AG09309 (cell line): Measurements from ENCODE around the gene DEAF1.
"Not testable (repeated sequence)": the region's sequence is repeated elsewhere in the genome, so short reads cannot be mapped to it uniquely, and the experiment has no call there.

ENCODE experiments used
- DNase-seq: peaks from one replicate; pipeline ENCODE4 v3.0.0-alpha.2; 2010; ENCODE audit warnings: low read depth
- H3K4me3 ChIP-seq: 2 replicates; pipeline ENCODE4 v1.5.1; 2011; ENCODE audit warnings: mild to moderate bottlenecking, low read depth, low read length, moderate library complexity; ENCODE audit not compliant: control insufficient read depth
- CTCF ChIP-seq: IDR thresholded peaks from 2 replicates; pipeline ENCODE4 v1.5.1; 2011; ENCODE audit warnings: mild to moderate bottlenecking, low read depth, low read length, inconsistent platforms; ENCODE audit not compliant: insufficient read depth, control insufficient read depth; ENCODE audit errors: missing control alignments

The DEAF1 gene

GRCh38 chr11:655036-655726 is 39.8 kb downstream of the DEAF1 start:
- no peak for TF ChIP-seq CTCF
- DNase-seq: no peak
- H3K4me3 ChIP-seq: no peak overlapping the region

- DNase-seq, H3K4me3 ChIP-seq: not testable (repeated sequence)
These were observed 40.6 kb downstream of the DEAF1 start for GRCh38 chr11:654444-654843.

- TF ChIP-seq CTCF: no peak
- no peak for DNase-seq
- H3K4me3 ChIP-seq: no peak overlapping the region
These were observed 41.2 kb downstream of the DEAF1 start for GRCh38 chr11:653837-654236.

- not testable (repeated sequence) for DNase-seq, H3K4me3 ChIP-seq
These were observed 41.9 kb downstream of the DEAF1 start for GRCh38 chr11:653136-653535.

- DNase-seq: no peak
- no peak overlapping the region for H3K4me3 ChIP-seq
- no peak for TF ChIP-seq CTCF
These were observed 44.5 kb downstream of the DEAF1 start for GRCh38 chr11:650482-650881.

GRCh38 chr11:647672-648158 is 47.3 kb downstream of the DEAF1 start:
- not testable (repeated sequence) for DNase-seq, H3K4me3 ChIP-seq

- TF ChIP-seq CTCF: no peak
- DNase-seq: no peak
- H3K4me3 ChIP-seq: no peak overlapping the region
These were observed 48.8 kb downstream of the DEAF1 start for GRCh38 chr11:646214-646613.

- no peak overlapping the region for H3K4me3 ChIP-seq
- no peak for DNase-seq
- TF ChIP-seq CTCF: no peak
These were observed 49.5 kb downstream of the DEAF1 start for GRCh38 chr11:645536-645935.
